ENCODE results near the gene MYZAP.

MYZAP gene

DNA sequence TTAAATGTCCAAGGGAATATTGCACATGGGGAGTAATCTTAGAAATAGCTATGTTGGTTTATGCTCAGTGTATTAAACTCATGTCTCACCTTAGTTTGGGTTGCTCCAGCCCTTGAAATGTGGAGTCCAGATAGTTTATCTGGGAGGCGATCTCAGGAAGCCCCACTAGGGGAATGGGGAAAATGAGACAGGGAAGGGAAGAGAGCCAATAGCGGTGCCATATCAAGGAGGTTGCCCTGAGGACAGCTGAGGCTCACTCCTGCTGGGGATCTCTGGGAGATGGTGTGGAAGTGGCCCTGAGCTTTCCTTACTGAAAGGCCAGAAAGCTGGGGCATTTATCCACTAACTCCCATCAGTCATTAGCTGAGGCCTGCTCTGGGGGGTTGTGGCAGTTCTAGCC lies 71.6 kb downstream of the MYZAP start:
- Histone ChIP-seq H3K4me3 (ENCODE audit: low read depth in 1 of 2, low read length in 2 of 2) (no peak overlapping the region), H3K79me2 (ENCODE audit: insufficient read depth, low read length) (no peaks in the 10 kb centered on the region), H3K4me2 (ENCODE audit: insufficient read depth, low read length) (no peak overlapping the region), H3K27me3 (ENCODE audit: insufficient read depth, low read length, poor library complexity) (peaks cover 6% of the 10 kb centered on the region), H2AFZ (ENCODE audit: low read depth, low read length) (no peak overlapping the region), H4K20me1 (ENCODE audit: insufficient read depth, low read length) (no peaks in the 10 kb centered on the region), H3K4me1 (ENCODE audit: insufficient read depth, low read length) (no peaks in the 10 kb centered on the region), H3K27ac (ENCODE audit: low read length) (no peak overlapping the region), H3K9me3 (ENCODE audit: insufficient read depth, low read length, severe bottlenecking) (no peaks in the 10 kb centered on the region), H3K36me3 (ENCODE audit: insufficient read depth, low read length) (no peaks in the 10 kb centered on the region), H3K9ac (ENCODE audit: low read depth, low read length) (no peak overlapping the region)
- ATAC-seq (ENCODE audit: insufficient read depth, low read depth): no peak
- TF ChIP-seq, protein P1, sequence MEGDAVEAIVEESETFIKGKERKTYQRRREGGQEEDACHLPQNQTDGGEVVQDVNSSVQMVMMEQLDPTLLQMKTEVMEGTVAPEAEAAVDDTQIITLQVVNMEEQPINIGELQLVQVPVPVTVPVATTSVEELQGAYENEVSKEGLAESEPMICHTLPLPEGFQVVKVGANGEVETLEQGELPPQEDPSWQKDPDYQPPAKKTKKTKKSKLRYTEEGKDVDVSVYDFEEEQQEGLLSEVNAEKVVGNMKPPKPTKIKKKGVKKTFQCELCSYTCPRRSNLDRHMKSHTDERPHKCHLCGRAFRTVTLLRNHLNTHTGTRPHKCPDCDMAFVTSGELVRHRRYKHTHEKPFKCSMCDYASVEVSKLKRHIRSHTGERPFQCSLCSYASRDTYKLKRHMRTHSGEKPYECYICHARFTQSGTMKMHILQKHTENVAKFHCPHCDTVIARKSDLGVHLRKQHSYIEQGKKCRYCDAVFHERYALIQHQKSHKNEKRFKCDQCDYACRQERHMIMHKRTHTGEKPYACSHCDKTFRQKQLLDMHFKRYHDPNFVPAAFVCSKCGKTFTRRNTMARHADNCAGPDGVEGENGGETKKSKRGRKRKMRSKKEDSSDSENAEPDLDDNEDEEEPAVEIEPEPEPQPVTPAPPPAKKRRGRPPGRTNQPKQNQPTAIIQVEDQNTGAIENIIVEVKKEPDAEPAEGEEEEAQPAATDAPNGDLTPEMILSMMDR (IDR thresholded peaks at IDR 0.05; ENCODE audit: borderline replicate concordance, extremely low read depth, low read length, poor library complexity, severe bottlenecking): no peak
- TF ChIP-seq EZH2 (IDR thresholded peaks at IDR 0.05; ENCODE audit: borderline replicate concordance, low read depth, low read length, severe bottlenecking): no peak
- DNase-seq: no peak

DNA sequence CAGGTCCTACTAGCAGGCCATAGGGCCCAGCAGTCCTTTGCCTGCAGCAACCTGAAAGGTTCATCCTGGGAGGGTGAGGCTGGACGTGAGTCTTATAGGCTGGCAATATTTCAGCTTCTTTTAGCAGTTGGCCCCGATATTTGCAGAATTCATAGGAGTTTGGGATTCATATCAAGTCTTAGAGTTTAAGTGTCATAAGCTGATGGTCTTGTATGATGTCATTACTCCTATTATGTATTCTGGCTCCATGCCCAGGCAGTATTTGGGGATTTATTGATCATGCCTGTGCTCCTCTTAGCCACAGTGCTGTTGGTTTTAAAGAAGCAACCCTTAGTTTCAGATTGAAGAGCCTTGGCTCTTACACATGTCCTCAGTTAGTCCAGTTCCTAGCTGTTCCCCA lies 73.5 kb downstream of the MYZAP start:
- no peaks in the 10 kb centered on the region for H3K9me3 ChIP-seq (ENCODE audit: insufficient read depth, low read length, severe bottlenecking)
- H3K4me2 ChIP-seq (ENCODE audit: insufficient read depth, low read length): no peak overlapping the region

DNA sequence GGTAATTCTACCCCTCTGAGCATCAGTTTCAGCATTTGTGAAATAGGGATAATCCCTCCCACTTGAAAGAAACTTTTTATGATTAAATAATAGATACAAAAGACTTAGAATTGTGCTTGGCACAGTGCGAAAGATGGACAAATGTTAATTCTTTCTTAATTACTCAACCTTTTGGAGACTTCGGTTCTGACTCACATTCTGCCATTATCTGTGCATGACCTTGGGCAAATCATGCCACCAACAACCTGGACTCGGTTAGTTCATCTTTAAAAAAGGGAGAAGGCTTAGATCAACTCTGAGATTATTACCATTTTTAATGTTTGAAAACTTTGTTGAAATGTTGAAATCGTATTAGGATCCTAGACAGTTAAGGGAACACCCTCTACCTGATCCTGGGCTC lies 74.2 kb downstream of the MYZAP start:
- no peak overlapping the region for H3K27ac ChIP-seq (ENCODE audit: low read length)
- DNase-seq (no peak), ATAC-seq (ENCODE audit: insufficient read depth, low read depth) (no peak)
- no peak overlapping the region for H3K9ac ChIP-seq (ENCODE audit: low read depth, low read length)
- no peak for TF ChIP-seq EZH2 (IDR thresholded peaks at IDR 0.05; ENCODE audit: borderline replicate concordance, low read depth, low read length, severe bottlenecking)
- TF ChIP-seq, protein P1 (IDR thresholded peaks at IDR 0.05; ENCODE audit: borderline replicate concordance, extremely low read depth, low read length, poor library complexity, severe bottlenecking): no peak
- no peaks in the 10 kb centered on the region for H3K9me3 ChIP-seq (ENCODE audit: insufficient read depth, low read length, severe bottlenecking)
- no peaks in the 10 kb centered on the region for H3K4me1 ChIP-seq (ENCODE audit: insufficient read depth, low read length)
- H3K4me2 ChIP-seq (ENCODE audit: insufficient read depth, low read length): no peak overlapping the region
- no peaks in the 10 kb centered on the region for H4K20me1 ChIP-seq (ENCODE audit: insufficient read depth, low read length)
- H3K27me3 ChIP-seq (ENCODE audit: insufficient read depth, low read length, poor library complexity): peaks cover 3% of the 10 kb centered on the region
- no peaks in the 10 kb centered on the region for H3K36me3 ChIP-seq (ENCODE audit: insufficient read depth, low read length)
- H2AFZ ChIP-seq (ENCODE audit: low read depth, low read length): no peak overlapping the region
- no peaks in the 10 kb centered on the region for H3K79me2 ChIP-seq (ENCODE audit: insufficient read depth, low read length)
- no peak overlapping the region for H3K4me3 ChIP-seq (ENCODE audit: low read depth in 1 of 2, low read length in 2 of 2)

More for the DNA sequence above, 73.5 kb downstream of the MYZAP start:
- no peak overlapping the region for H3K4me3 ChIP-seq (ENCODE audit: low read depth in 1 of 2, low read length in 2 of 2)
- no peaks in the 10 kb centered on the region for H3K36me3 ChIP-seq (ENCODE audit: insufficient read depth, low read length)
- ATAC-seq (ENCODE audit: insufficient read depth, low read depth): no peak
- no peak for DNase-seq
- no peaks in the 10 kb centered on the region for H4K20me1 ChIP-seq (ENCODE audit: insufficient read depth, low read length)
- no peak overlapping the region for H2AFZ ChIP-seq (ENCODE audit: low read depth, low read length)
- no peaks in the 10 kb centered on the region for H3K4me1 ChIP-seq (ENCODE audit: insufficient read depth, low read length)
- H3K79me2 ChIP-seq (ENCODE audit: insufficient read depth, low read length): no peaks in the 10 kb centered on the region
- no peak overlapping the region for H3K9ac ChIP-seq (ENCODE audit: low read depth, low read length)
- no peak overlapping the region for H3K27ac ChIP-seq (ENCODE audit: low read length)
- peaks cover 3% of the 10 kb centered on the region for H3K27me3 ChIP-seq (ENCODE audit: insufficient read depth, low read length, poor library complexity)
- TF ChIP-seq EZH2 (IDR thresholded peaks at IDR 0.05; ENCODE audit: borderline replicate concordance, low read depth, low read length, severe bottlenecking): no peak
- TF ChIP-seq, protein P1 (IDR thresholded peaks at IDR 0.05; ENCODE audit: borderline replicate concordance, extremely low read depth, low read length, poor library complexity, severe bottlenecking): no peak
